ENCODE measurements around the gene IPO7. TPM values are rescaled to one million over a fixed set of nuclear protein-coding genes. Genes with fewer than 3 reads are reported as not detected.
A peak's percentile ranks its signal among the peaks of the same experiment; 100 is the strongest.

IPO7 gene
- total and polyA plus RNA-seq, 10 of the 15 experiments (the other 5 are each of a cell fraction or from before 2014, with no cell fraction given), result 5.0 to 51.4 (median 30.6) TPM

GRCh38 chr11:9384535-9385326 is at the start of gene IPO7 (continued):
- TF ChIP-seq STAT1 (conservative IDR thresholded peaks at IDR 0.05), result peak; percentile 83; the same call in 1 of the 2 replicates
- TF ChIP-seq CREM (IDR thresholded peaks at IDR 0.05; ENCODE audit: low read depth), result peak; percentile 64; the same call in 1 of the 2 replicates
- peak; percentile 99 for TF ChIP-seq POLR2A (IDR thresholded peaks at IDR 0.05; ENCODE audit: low read depth, low read length)
- peak; percentile 66 for TF ChIP-seq RUNX3 (IDR thresholded peaks at IDR 0.05; ENCODE audit: low read length)
- TF ChIP-seq CBFB (IDR thresholded peaks at IDR 0.05; ENCODE audit: low read depth), result peak; percentile 85
- peak; percentile 96; the same call in 1 of the 2 replicates for TF ChIP-seq MXI1 (IDR thresholded peaks at IDR 0.05; ENCODE audit: low read depth, low read length)
- TF ChIP-seq SIX5 (IDR thresholded peaks at IDR 0.05; ENCODE audit: low read depth, low read length, severe bottlenecking), result peak; percentile 91
- 0 out of 2 replicates have a peak, but pooled peaks have one; percentile 42 for TF ChIP-seq RCOR1 (conservative IDR thresholded peaks at IDR 0.05; ENCODE audit: low read depth, low read length)
- TF ChIP-seq HDAC6 (IDR thresholded peaks at IDR 0.05; ENCODE audit: unreplicated experiment), result no peak
- peak; percentile 94 for TF ChIP-seq TAF1 (IDR thresholded peaks at IDR 0.05; ENCODE audit: borderline replicate concordance, low read depth, low read length)
- TF ChIP-seq DPF2 (IDR thresholded peaks at IDR 0.05), result peak; percentile 53
- no peak for TF ChIP-seq RBBP5 (conservative IDR thresholded peaks at IDR 0.05)
- peak; percentile 45; the same call in 1 of the 2 replicates for TF ChIP-seq TCF3 (IDR thresholded peaks at IDR 0.05; ENCODE audit: borderline replicate concordance, insufficient read depth, low read depth, low read length)
- TF ChIP-seq POLR2AphosphoS5 (IDR thresholded peaks at IDR 0.05; ENCODE audit: low read length), result peak; percentile 98
- peak; percentile 93 for TF ChIP-seq HCFC1 (IDR thresholded peaks at IDR 0.05; ENCODE audit: low read length)
- peak; percentile 69; the same call in 1 of the 2 replicates for TF ChIP-seq ZNF207 (IDR thresholded peaks at IDR 0.05; ENCODE audit: borderline replicate concordance)
- TF ChIP-seq IRF3 (IDR thresholded peaks at IDR 0.05), result no peak
- TF ChIP-seq CEBPB (IDR thresholded peaks at IDR 0.05; ENCODE audit: borderline replicate concordance in 1 of 2, low read depth in 2 of 2, low read length in 2 of 2), result no peak
- TF ChIP-seq PRDM15 (CRISPR knock-in tag; IDR thresholded peaks at IDR 0.05), result no peak
- peak; percentile 91 for TF ChIP-seq PML (IDR thresholded peaks at IDR 0.05; ENCODE audit: low read length)
- TF ChIP-seq ATF7 (IDR thresholded peaks at IDR 0.05; ENCODE audit: low read depth), result no peak
- peak; percentile 86; the same call in 2 of the 3 replicates for TF ChIP-seq POU2F2 (IDR thresholded peaks at IDR 0.05; ENCODE audit: borderline replicate concordance, low read depth, low read length)
- TF ChIP-seq RAD51 (IDR thresholded peaks at IDR 0.05), result no peak
- no peak for TF ChIP-seq KLF5 (IDR thresholded peaks at IDR 0.05; ENCODE audit: partially characterized antibody)
- TF ChIP-seq ASH2L (IDR thresholded peaks at IDR 0.05; ENCODE audit: borderline replicate concordance, low read depth), result peak; percentile 88; the same call in 1 of the 2 replicates
- TF ChIP-seq BCL11A (IDR thresholded peaks at IDR 0.05; ENCODE audit: low read depth, low read length), result 0 out of 2 replicates have a peak, but pooled peaks have one; percentile 8

Data from GM12878 (cell line).